IgD-negative memory B cell (primary cell): ENCODE data around the gene COL24A1. TPM values are rescaled to one million over a fixed set of nuclear protein-coding genes. Genes with fewer than 3 reads are reported as not detected.
A peak's percentile ranks its signal among the peaks of the same experiment; 100 is the strongest.

ENCODE experiments used
- H3K27ac Mint-ChIP-seq, 3 donors: one replicate each; pipeline ENCODE4 v1.8.0; 2020 to 2022; ENCODE audit warnings: mild to moderate bottlenecking in 3 of 3, mixed read lengths in 3 of 3, moderate library complexity in 1 of 3
- H3K27me3 Mint-ChIP-seq: one replicate; pipeline ENCODE4 v1.8.0; 2021; ENCODE audit warnings: mixed read lengths
- H3K36me3 Mint-ChIP-seq: one replicate; pipeline ENCODE4 v1.8.0; 2020; ENCODE audit warnings: mild to moderate bottlenecking, mixed read lengths
- H3K4me1 Mint-ChIP-seq, 3 donors: one replicate each; pipeline ENCODE4 v1.8.0; 2020 to 2022; ENCODE audit warnings: mixed read lengths in 3 of 3, mild to moderate bottlenecking in 1 of 3
- H3K4me3 Mint-ChIP-seq, 4 donors: one replicate each; pipeline ENCODE4 v1.8.0; 2020 to 2022; ENCODE audit warnings: mild to moderate bottlenecking in 4 of 4, mixed read lengths in 4 of 4, moderate library complexity in 3 of 4
- H3K9me3 Mint-ChIP-seq, 3 donors: one replicate each; pipeline ENCODE4 v1.8.0; 2020 to 2021; ENCODE audit warnings: mixed read lengths in 3 of 3, mild to moderate bottlenecking in 1 of 3
- polyA plus RNA-seq: library from polyadenylated mRNA; unstranded; fragments of 300-500 nt; fragmentation: Illumina TruSeq; gene quantifications from one replicate; pipeline ENCODE4 v1.2.3, GENCODE V29; 2021

The COL24A1 gene
- polyA plus RNA-seq, 1 donor from 2014 or later = not detected

DNA sequence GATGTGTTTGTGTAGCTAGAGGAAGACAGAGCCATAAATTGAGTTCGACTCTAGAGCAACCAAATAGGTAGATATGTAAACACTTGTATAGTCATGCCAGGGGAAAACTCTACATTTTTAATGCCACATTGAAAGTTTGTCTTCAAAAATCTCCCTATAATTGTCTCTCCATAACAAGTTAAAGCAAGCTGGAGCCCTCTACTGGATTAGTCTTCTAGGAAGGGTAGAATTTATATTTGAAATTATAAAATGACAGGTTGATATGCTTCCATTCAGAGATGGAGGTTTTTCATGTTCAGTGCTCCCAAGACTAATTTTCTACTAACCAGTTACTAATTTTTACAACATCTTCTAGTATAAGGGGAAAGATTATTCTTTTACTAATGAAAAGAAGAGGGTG, 13.1 kb upstream of the COL24A1 start:
- no peak overlapping the region for H3K27ac Mint-ChIP-seq
- H3K4me3 Mint-ChIP-seq = no peak overlapping the region
- H3K4me1 Mint-ChIP-seq = no peaks in the 10 kb centered on the region
- H3K36me3 Mint-ChIP-seq = no peaks in the 10 kb centered on the region
- peaks cover 0 to 10% (median 8%) of the 10 kb centered on the region in 3 donors for H3K9me3 Mint-ChIP-seq
- H3K27me3 Mint-ChIP-seq = no peaks in the 10 kb centered on the region

GRCh38 chr1:86159800-86160199, 3.2 kb upstream of the COL24A1 start:
- Mint-ChIP-seq H3K27me3 (peaks cover 22% of the 10 kb centered on the region), H3K9me3 (peaks cover 0 to 4% (median 0%) of the 10 kb centered on the region in 3 donors), H3K4me3 (no peak overlapping the region), H3K27ac (no peak overlapping the region), H3K36me3 (peaks cover 2% of the 10 kb centered on the region), H3K4me1 (peaks cover 0 to 4% (median 0%) of the 10 kb centered on the region in 3 donors)

- Mint-ChIP-seq H3K27ac (no peak overlapping the region), H3K27me3 (peaks cover 32% of the 10 kb centered on the region), H3K4me3 (peak overlapping the region in 1 of 4 donors; percentile 11), H3K9me3 (peaks cover 0 to 5% (median 0%) of the 10 kb centered on the region in 3 donors), H3K4me1 (peaks cover 0 to 4% (median 0%) of the 10 kb centered on the region in 3 donors), H3K36me3 (peaks cover under 1% of the 10 kb centered on the region)
Observed at GRCh38 chr1:86155807-86156565, 586 bp downstream of the COL24A1 start.

- Mint-ChIP-seq H3K27me3 (peaks cover 32% of the 10 kb centered on the region), H3K27ac (no peak overlapping the region), H3K9me3 (peaks cover 0 to 5% (median 0%) of the 10 kb centered on the region in 3 donors), H3K4me1 (peaks cover 0 to 4% (median 0%) of the 10 kb centered on the region in 3 donors), H3K36me3 (no peaks in the 10 kb centered on the region), H3K4me3 (no peak overlapping the region)
Observed at GRCh38 chr1:86155051-86155806, 1.3 kb downstream of the COL24A1 start.

GRCh38 chr1:86154571-86155050, 2.0 kb downstream of the COL24A1 start:
- Mint-ChIP-seq H3K4me1 (peaks cover 0 to 4% (median 0%) of the 10 kb centered on the region in 3 donors), H3K9me3 (peaks cover 0 to 5% (median 0%) of the 10 kb centered on the region in 3 donors), H3K27ac (no peak overlapping the region), H3K4me3 (no peak overlapping the region), H3K27me3 (peaks cover 32% of the 10 kb centered on the region), H3K36me3 (no peaks in the 10 kb centered on the region)

GRCh38 chr1:86153836-86154235, 2.7 kb downstream of the COL24A1 start:
- Mint-ChIP-seq H3K4me1 (peaks cover 0 to 4% (median 0%) of the 10 kb centered on the region in 3 donors), H3K4me3 (no peak overlapping the region), H3K9me3 (peaks cover 0 to 5% (median 0%) of the 10 kb centered on the region in 3 donors), H3K27me3 (peaks cover 32% of the 10 kb centered on the region), H3K36me3 (no peaks in the 10 kb centered on the region), H3K27ac (no peak overlapping the region)

DNA sequence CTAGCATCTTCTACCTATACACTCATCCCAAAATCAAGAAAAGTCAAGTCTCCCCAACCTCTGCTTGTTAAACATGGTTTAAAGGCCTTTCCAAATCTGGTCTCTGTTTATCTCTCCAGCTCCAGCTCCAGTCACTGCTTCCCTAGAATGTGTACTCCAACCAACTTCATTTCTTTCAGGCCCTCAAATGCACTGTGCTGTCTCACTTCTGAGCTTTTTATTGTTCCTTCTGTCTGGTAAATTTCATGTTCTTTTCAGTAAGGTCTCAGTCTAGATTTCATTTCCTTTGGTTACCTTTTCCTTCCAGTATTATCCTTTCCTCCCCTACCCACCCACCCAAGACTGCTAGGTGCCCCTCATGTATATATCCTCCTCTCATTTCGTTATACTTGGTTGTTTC, 3.7 kb downstream of the COL24A1 start:
- H3K27ac Mint-ChIP-seq = no peak overlapping the region
- no peak overlapping the region for H3K4me3 Mint-ChIP-seq
- H3K27me3 Mint-ChIP-seq = peaks cover 32% of the 10 kb centered on the region
- peaks cover 0 to 2% (median 0%) of the 10 kb centered on the region in 3 donors for H3K9me3 Mint-ChIP-seq
- H3K4me1 Mint-ChIP-seq = peaks cover 0 to 4% (median 0%) of the 10 kb centered on the region in 3 donors
- no peaks in the 10 kb centered on the region for H3K36me3 Mint-ChIP-seq

DNA sequence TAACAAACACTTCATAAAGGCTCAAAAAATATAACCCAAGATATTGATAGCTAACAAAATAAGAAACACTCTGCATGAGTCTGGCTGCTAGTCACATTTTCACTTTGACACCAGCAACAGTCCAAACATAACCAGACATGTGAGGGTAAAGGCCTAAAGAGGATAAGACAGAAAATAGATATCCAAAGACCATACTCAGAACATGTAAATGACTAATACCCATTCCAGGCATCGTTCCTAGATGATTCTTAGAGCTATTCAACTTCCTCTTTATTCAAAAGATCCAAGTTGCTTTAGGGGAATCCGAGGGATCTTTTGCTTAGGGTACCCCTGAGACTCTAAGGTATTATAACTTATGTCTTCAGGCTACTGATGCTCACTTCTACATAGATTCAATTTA, 5.1 kb downstream of the COL24A1 start:
- no peak overlapping the region for H3K27ac Mint-ChIP-seq
- no peaks in the 10 kb centered on the region for H3K36me3 Mint-ChIP-seq
- H3K4me3 Mint-ChIP-seq = no peak overlapping the region
- peaks cover 0 to 2% (median 0%) of the 10 kb centered on the region in 3 donors for H3K4me1 Mint-ChIP-seq
- peaks cover 24% of the 10 kb centered on the region for H3K27me3 Mint-ChIP-seq
- peaks cover 0 to 2% (median 0%) of the 10 kb centered on the region in 3 donors for H3K9me3 Mint-ChIP-seq

DNA sequence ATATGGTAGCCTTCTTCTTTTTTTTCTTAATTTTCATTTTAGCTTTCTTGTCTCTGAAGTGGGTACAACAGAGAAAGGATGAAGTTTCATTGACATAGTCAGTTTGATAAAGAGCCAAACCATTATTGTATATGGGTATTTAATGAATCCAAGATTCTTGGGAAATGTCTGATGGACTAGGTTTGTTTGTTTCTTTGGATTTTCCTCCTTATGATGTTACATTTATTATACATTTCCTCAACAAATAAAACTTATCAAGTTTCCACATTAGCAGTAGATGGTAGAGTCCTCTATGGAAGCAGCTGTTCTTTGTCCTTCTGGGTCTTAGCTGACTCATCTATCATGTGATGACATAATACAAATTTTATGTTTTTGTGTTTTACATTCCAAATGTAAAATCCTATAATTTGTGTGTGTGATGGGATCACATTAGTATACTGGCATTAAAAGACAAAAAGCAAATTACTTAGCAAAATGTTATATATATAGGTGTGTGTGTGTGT, 6.0 kb downstream of the COL24A1 start:
- Mint-ChIP-seq H3K27ac (no peak overlapping the region), H3K4me1 (no peaks in the 10 kb centered on the region), H3K4me3 (no peak overlapping the region), H3K36me3 (no peaks in the 10 kb centered on the region), H3K27me3 (peaks cover 16% of the 10 kb centered on the region), H3K9me3 (peaks cover 0 to 2% (median 0%) of the 10 kb centered on the region in 3 donors)

GRCh38 chr1:86149591-86149990, 7.0 kb downstream of the COL24A1 start:
- H3K27me3 Mint-ChIP-seq = peaks cover 7% of the 10 kb centered on the region
- no peaks in the 10 kb centered on the region for H3K4me1 Mint-ChIP-seq
- H3K9me3 Mint-ChIP-seq = peaks cover 0 to 2% (median 0%) of the 10 kb centered on the region in 3 donors
- H3K36me3 Mint-ChIP-seq = no peaks in the 10 kb centered on the region
- H3K27ac Mint-ChIP-seq = no peak overlapping the region
- no peak overlapping the region for H3K4me3 Mint-ChIP-seq

DNA sequence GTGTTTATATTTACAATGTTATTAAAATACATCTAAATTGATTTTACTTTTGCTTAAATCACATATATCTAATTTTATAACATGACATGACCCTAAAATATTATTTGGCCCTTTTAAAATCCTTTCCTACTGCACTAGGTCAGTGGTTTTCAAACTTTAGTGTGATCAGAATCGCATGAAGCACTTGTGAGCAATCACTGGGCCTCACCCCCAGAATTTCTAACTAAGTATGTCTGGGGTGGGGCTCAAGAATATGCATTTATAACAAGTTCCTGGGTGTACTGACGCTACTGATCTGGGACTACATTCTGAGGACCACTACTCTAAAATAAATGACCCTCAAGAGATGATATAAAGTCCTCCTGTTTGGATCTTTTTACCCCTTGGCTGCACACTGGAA, 8.8 kb downstream of the COL24A1 start:
- Mint-ChIP-seq H3K27ac (no peak overlapping the region), H3K27me3 (peaks cover under 1% of the 10 kb centered on the region), H3K4me3 (no peak overlapping the region), H3K4me1 (no peaks in the 10 kb centered on the region), H3K36me3 (no peaks in the 10 kb centered on the region), H3K9me3 (no peaks in the 10 kb centered on the region)

- H3K9me3 Mint-ChIP-seq = no peaks in the 10 kb centered on the region
- H3K36me3 Mint-ChIP-seq = no peaks in the 10 kb centered on the region
- no peak overlapping the region for H3K4me3 Mint-ChIP-seq
- no peaks in the 10 kb centered on the region for H3K4me1 Mint-ChIP-seq
- no peak overlapping the region for H3K27ac Mint-ChIP-seq
- no peaks in the 10 kb centered on the region for H3K27me3 Mint-ChIP-seq
Observed at GRCh38 chr1:86146566-86146965, 10.0 kb downstream of the COL24A1 start.

- Mint-ChIP-seq H3K27me3 (no peaks in the 10 kb centered on the region), H3K4me1 (no peaks in the 10 kb centered on the region), H3K27ac (no peak overlapping the region), H3K9me3 (peaks cover 0 to 2% (median 0%) of the 10 kb centered on the region in 3 donors), H3K36me3 (peaks cover 2% of the 10 kb centered on the region), H3K4me3 (no peak overlapping the region)
Observed at GRCh38 chr1:86140281-86140880, 16.2 kb downstream of the COL24A1 start.

DNA sequence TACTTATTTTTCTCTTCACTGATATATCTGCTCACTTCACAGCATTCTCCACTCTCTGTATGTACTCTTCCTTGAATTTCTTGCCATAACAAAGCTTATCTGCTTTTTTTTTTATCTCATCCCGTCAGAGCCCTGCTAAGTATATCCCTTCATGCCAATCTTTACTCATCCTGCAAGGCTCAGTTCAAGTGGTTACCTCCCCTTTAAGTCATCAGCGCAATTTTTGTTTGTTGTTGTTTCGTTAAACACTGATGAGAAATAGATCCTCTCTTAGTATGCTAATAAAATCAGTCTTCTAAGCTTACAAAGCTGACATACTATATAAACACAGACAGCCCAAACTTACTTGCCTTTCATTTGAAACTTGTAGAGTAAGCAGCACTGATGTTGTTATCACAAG, 17.8 kb downstream of the COL24A1 start:
- Mint-ChIP-seq H3K4me3 (no peak overlapping the region), H3K36me3 (peaks cover 2% of the 10 kb centered on the region), H3K27ac (no peak overlapping the region), H3K4me1 (no peaks in the 10 kb centered on the region), H3K9me3 (peaks cover 0 to 2% (median 0%) of the 10 kb centered on the region in 3 donors), H3K27me3 (no peaks in the 10 kb centered on the region)

DNA sequence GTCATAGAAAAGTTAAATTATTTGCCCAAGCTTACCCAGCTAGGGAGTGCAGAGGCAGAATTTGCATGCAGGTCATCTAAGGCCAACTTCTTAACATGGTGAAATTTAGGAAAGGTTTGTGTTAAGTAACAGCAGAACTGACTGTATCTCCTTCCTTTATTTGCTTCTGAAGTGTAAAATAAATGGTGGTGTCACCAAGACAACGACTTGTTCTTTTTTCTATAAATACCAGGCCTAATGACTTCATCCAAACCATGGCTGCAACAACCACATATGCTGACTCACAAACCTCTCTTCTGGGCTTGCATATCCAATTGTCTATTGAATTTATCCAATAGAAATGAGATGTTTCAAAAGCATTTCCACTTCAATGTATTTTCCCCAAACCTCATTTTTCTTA, 19.1 kb downstream of the COL24A1 start:
- Mint-ChIP-seq H3K36me3 (peaks cover 2% of the 10 kb centered on the region), H3K27me3 (no peaks in the 10 kb centered on the region), H3K4me3 (no peak overlapping the region), H3K4me1 (no peaks in the 10 kb centered on the region), H3K27ac (no peak overlapping the region), H3K9me3 (peaks cover 0 to 2% (median 0%) of the 10 kb centered on the region in 3 donors)
